Measurements from ENCODE around the gene REEP6. TPM values are rescaled to one million over a fixed set of nuclear protein-coding genes. Genes with fewer than 3 reads are reported as not detected.
"Not testable (repeated sequence)": the region's sequence is repeated elsewhere in the genome, so short reads cannot be mapped to it uniquely, and the experiment has no call there.

REEP6 gene
- total RNA-seq, 1 experiment from 2014 or later = 4.1 TPM

- no peak for DNase-seq (ENCODE audit: low read depth)
- in situ Hi-C loops (cut with HindIII; ENCODE audit: low pct_unique_long_range_greater_than_20kb, low sequenced_read_pairs) = no loop called here
Observed at GRCh38 chr19:1513499-1514294, 22.7 kb downstream of the REEP6 start.

GRCh38 chr19:1514295-1514661 lies 23.3 kb downstream of the REEP6 start:
- in situ Hi-C loops (cut with HindIII; ENCODE audit: low pct_unique_long_range_greater_than_20kb, low sequenced_read_pairs) = no loop called here
- DNase-seq (ENCODE audit: low read depth) = no peak

GRCh38 chr19:1514986-1515721 lies 24.2 kb downstream of the REEP6 start:
- in situ Hi-C loops (cut with HindIII; ENCODE audit: low pct_unique_long_range_greater_than_20kb, low sequenced_read_pairs) = no loop called here

GRCh38 chr19:1516395-1516753 lies 25.4 kb downstream of the REEP6 start:
- DNase-seq (ENCODE audit: low read depth) = no peak
- in situ Hi-C loops (cut with HindIII; ENCODE audit: low pct_unique_long_range_greater_than_20kb, low sequenced_read_pairs) = no loop called here

More at GRCh38 chr19:1514986-1515721, 24.2 kb downstream of the REEP6 start:
- DNase-seq (ENCODE audit: low read depth) = no peak

GRCh38 chr19:1518471-1518870 lies 27.5 kb downstream of the REEP6 start:
- in situ Hi-C loops (cut with HindIII; ENCODE audit: low pct_unique_long_range_greater_than_20kb, low sequenced_read_pairs) = no loop called here
- no peak for DNase-seq (ENCODE audit: low read depth)

GRCh38 chr19:1519802-1520201 lies 28.8 kb downstream of the REEP6 start:
- in situ Hi-C loops (cut with HindIII; ENCODE audit: low pct_unique_long_range_greater_than_20kb, low sequenced_read_pairs); DNase-seq (ENCODE audit: low read depth): not testable (repeated sequence)

GRCh38 chr19:1520203-1520780 lies 29.3 kb downstream of the REEP6 start:
- DNase-seq (ENCODE audit: low read depth) = no peak
- in situ Hi-C loops (cut with HindIII; ENCODE audit: low pct_unique_long_range_greater_than_20kb, low sequenced_read_pairs) = no loop called here

GRCh38 chr19:1521636-1522035 lies 30.7 kb downstream of the REEP6 start:
- no peak for DNase-seq (ENCODE audit: low read depth)
- in situ Hi-C loops (cut with HindIII; ENCODE audit: low pct_unique_long_range_greater_than_20kb, low sequenced_read_pairs) = no loop called here

- DNase-seq (ENCODE audit: low read depth) = no peak
- in situ Hi-C loops (cut with HindIII; ENCODE audit: low pct_unique_long_range_greater_than_20kb, low sequenced_read_pairs) = no loop called here
Observed at GRCh38 chr19:1522061-1522460, 31.1 kb downstream of the REEP6 start.

GRCh38 chr19:1522838-1523237 lies 31.9 kb downstream of the REEP6 start:
- in situ Hi-C loops (cut with HindIII; ENCODE audit: low pct_unique_long_range_greater_than_20kb, low sequenced_read_pairs) = no loop called here
- DNase-seq (ENCODE audit: low read depth) = no peak

- in situ Hi-C loops (cut with HindIII; ENCODE audit: low pct_unique_long_range_greater_than_20kb, low sequenced_read_pairs) = no loop called here
- DNase-seq (ENCODE audit: low read depth) = no peak
Observed at GRCh38 chr19:1523412-1524286, 32.7 kb downstream of the REEP6 start, which contains the start of gene PLK5. Gene PLK5, plus strand, starts transcription at chr19:1524077. Its CDS starts 2,920 bp downstream, at chr19:1526997.

GRCh38 chr19:1524287-1524971 lies 33.4 kb downstream of the REEP6 start:
- in situ Hi-C loops (cut with HindIII; ENCODE audit: low pct_unique_long_range_greater_than_20kb, low sequenced_read_pairs) = no loop called here
- DNase-seq (ENCODE audit: low read depth) = no peak

GRCh38 chr19:1524972-1525325 lies 34.0 kb downstream of the REEP6 start:
- no peak for DNase-seq (ENCODE audit: low read depth)
- in situ Hi-C loops (cut with HindIII; ENCODE audit: low pct_unique_long_range_greater_than_20kb, low sequenced_read_pairs) = no loop called here

GRCh38 chr19:1525343-1525742 lies 34.4 kb downstream of the REEP6 start:
- DNase-seq (ENCODE audit: low read depth) = no peak
- in situ Hi-C loops (cut with HindIII; ENCODE audit: low pct_unique_long_range_greater_than_20kb, low sequenced_read_pairs) = no loop called here

- no peak for DNase-seq (ENCODE audit: low read depth)
- in situ Hi-C loops (cut with HindIII; ENCODE audit: low pct_unique_long_range_greater_than_20kb, low sequenced_read_pairs) = no loop called here
Observed at GRCh38 chr19:1526066-1526778, 35.2 kb downstream of the REEP6 start.

- no peak for DNase-seq (ENCODE audit: low read depth)
- in situ Hi-C loops (cut with HindIII; ENCODE audit: low pct_unique_long_range_greater_than_20kb, low sequenced_read_pairs) = no loop called here
Observed at GRCh38 chr19:1526979-1527649, 36.1 kb downstream of the REEP6 start.

All from Caki2 (cell line).